Loucy (cell line): Measurements from ENCODE around the gene PBOV1.

Experiments
- H2AFZ ChIP-seq: fragments of 200-600 bp; sonication (generic); 2 replicates; pipeline ENCODE4 v1.6.0; 2016; ENCODE audit warnings: antibody characterized with exemption, mild to moderate bottlenecking, low read length, moderate library complexity
- H3F3A ChIP-seq: fragments of 200-600 bp; 2 replicates; pipeline ENCODE4 v1.6.0; 2016; ENCODE audit warnings: antibody characterized with exemption, low read depth, mild to moderate bottlenecking
- H3K27me3 ChIP-seq: fragments of 200-600 bp; sonication (generic); 2 replicates; pipeline ENCODE4 v1.6.1; 2014; ENCODE audit warnings: low read length, mild to moderate bottlenecking; ENCODE audit not compliant: insufficient read depth, poor library complexity, severe bottlenecking
- H3K36me3 ChIP-seq: fragments of 200-600 bp; sonication (generic); 2 replicates; pipeline ENCODE4 v1.6.1; 2016; ENCODE audit warnings: low read length; ENCODE audit not compliant: insufficient read depth
- H3K4me1 ChIP-seq: fragments of 200-600 bp; sonication (generic); 2 replicates; pipeline ENCODE4 v1.5.1; 2014; ENCODE audit warnings: low read length, mild to moderate bottlenecking; ENCODE audit not compliant: insufficient read depth, poor library complexity, severe bottlenecking
- H3K4me2 ChIP-seq: fragments of 200-600 bp; sonication (generic); 2 replicates; pipeline ENCODE4 v1.6.0; 2014; ENCODE audit warnings: antibody characterized with exemption, low read length, low read depth, mild to moderate bottlenecking; ENCODE audit not compliant: poor library complexity, severe bottlenecking
- H3K4me3 ChIP-seq: fragments of 200-600 bp; sonication (generic); 2 replicates; pipeline ENCODE4 v1.5.1; 2014; ENCODE audit warnings: low read length, mild to moderate bottlenecking, mixed read lengths; ENCODE audit not compliant: poor library complexity, severe bottlenecking
- H3K79me2 ChIP-seq: fragments of 200-600 bp; sonication (generic); 2 replicates; pipeline ENCODE4 v1.6.1; 2014; ENCODE audit warnings: low read length; ENCODE audit not compliant: insufficient read depth
- H3K9ac ChIP-seq: fragments of 200-600 bp; sonication (generic); 2 replicates; pipeline ENCODE4 v1.6.0; 2014; ENCODE audit warnings: mild to moderate bottlenecking, low read depth, low read length, moderate library complexity; ENCODE audit not compliant: poor library complexity, severe bottlenecking
- H3K9me2 ChIP-seq: fragments of 200-600 bp; sonication (generic); replicated peaks from 2 replicates; pipeline ENCODE4 v1.6.1; 2016; ENCODE audit warnings: low read depth, low read length, mixed read lengths
- H3K9me3 ChIP-seq: fragments of 200-600 bp; sonication (generic); 2 replicates; pipeline ENCODE4 v1.6.1; 2014; ENCODE audit warnings: mild to moderate bottlenecking, antibody characterized with exemption, low read length, low read depth; ENCODE audit not compliant: insufficient read depth
- H4K20me1 ChIP-seq: fragments of 200-600 bp; sonication (generic); 2 replicates; pipeline ENCODE4 v1.6.0; 2014; ENCODE audit warnings: antibody characterized with exemption, low read length, mild to moderate bottlenecking; ENCODE audit not compliant: insufficient read depth, poor library complexity, severe bottlenecking
- EZH2phosphoT487 ChIP-seq: fragments of 200-600 bp; IDR thresholded peaks from 2 replicates; pipeline ENCODE4 v1.6.1; 2018; ENCODE audit warnings: antibody characterized with exemption, mild to moderate bottlenecking, moderate library complexity, borderline replicate concordance
- TF ChIP-seq, protein P1 (sequence below): fragments of 200-600 bp; sonication (generic); conservative IDR thresholded peaks from 2 replicates; pipeline ENCODE4 v1.5.1; 2014; ENCODE audit warnings: mild to moderate bottlenecking, antibody characterized with exemption, low read length

Gene PBOV1

DNA sequence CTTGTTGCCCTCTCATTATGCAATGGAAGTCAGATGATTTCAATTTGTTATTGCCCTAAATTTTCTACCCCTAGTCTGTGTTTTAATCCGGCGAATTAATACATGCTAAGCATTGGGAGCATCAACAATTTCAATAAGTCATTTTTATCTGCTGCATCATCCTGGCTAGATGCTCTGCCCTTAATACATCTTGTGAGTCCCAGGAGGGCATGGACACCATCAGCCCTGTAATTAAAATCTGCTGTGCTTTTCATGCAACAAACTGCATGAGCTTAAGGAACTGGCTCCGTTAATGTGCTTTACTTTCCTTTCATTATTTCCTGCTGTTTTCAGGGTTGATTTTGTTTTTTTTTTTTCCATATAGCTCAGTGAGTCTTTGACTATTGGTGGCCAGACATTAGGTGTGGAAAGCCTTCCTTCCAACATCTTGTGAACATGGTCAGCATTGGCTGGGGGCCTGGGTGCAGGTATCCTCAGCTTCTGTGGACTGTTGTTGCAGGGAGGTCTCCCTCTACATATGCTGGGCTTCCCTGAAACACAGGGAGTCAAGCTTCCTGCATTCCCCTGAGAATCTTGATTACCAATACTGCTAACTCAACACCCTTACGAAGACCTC lies 8.5 kb upstream of the PBOV1 start:
- Histone ChIP-seq H3K4me1 (no peaks in the 10 kb centered on the region), H3K9me3 (no peaks in the 10 kb centered on the region), H4K20me1 (no peaks in the 10 kb centered on the region), H3K79me2 (no peaks in the 10 kb centered on the region), H3K9ac (no peak overlapping the region), H3K4me3 (no peak overlapping the region), H3K27me3 (no peaks in the 10 kb centered on the region), H3K36me3 (no peaks in the 10 kb centered on the region), H2AFZ (no peak overlapping the region), H3F3A (no peaks in the 10 kb centered on the region), H3K4me2 (no peak overlapping the region), H3K9me2 (no peaks in the 10 kb centered on the region)
- TF ChIP-seq, protein P1, sequence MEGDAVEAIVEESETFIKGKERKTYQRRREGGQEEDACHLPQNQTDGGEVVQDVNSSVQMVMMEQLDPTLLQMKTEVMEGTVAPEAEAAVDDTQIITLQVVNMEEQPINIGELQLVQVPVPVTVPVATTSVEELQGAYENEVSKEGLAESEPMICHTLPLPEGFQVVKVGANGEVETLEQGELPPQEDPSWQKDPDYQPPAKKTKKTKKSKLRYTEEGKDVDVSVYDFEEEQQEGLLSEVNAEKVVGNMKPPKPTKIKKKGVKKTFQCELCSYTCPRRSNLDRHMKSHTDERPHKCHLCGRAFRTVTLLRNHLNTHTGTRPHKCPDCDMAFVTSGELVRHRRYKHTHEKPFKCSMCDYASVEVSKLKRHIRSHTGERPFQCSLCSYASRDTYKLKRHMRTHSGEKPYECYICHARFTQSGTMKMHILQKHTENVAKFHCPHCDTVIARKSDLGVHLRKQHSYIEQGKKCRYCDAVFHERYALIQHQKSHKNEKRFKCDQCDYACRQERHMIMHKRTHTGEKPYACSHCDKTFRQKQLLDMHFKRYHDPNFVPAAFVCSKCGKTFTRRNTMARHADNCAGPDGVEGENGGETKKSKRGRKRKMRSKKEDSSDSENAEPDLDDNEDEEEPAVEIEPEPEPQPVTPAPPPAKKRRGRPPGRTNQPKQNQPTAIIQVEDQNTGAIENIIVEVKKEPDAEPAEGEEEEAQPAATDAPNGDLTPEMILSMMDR: no peak
- TF ChIP-seq EZH2phosphoT487: no peak

DNA sequence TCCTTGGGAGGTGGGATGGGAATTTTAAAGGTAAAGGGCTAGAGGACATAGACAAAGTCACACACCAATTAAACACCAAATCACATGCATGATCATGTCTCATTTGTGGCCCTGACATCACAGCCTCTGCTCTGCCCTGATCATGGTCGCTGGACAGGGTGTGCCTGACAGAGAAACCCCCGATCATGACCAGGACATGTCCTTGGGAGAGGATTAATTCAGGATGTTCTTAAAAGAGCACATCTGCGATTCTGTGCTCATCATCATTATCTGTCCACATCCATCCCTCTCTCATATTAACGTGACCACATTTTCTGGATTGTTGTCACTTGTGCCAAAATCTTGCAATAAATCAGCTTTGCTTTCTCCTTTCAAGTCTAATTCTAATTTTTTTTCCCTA lies 7.7 kb upstream of the PBOV1 start:
- no peaks in the 10 kb centered on the region for H3K9me3 ChIP-seq
- no peak for TF ChIP-seq EZH2phosphoT487
- TF ChIP-seq, protein P1: no peak
- H3K9ac ChIP-seq: no peak overlapping the region
- no peak overlapping the region for H2AFZ ChIP-seq
- no peaks in the 10 kb centered on the region for H3F3A ChIP-seq
- no peaks in the 10 kb centered on the region for H3K9me2 ChIP-seq
- no peak overlapping the region for H3K4me3 ChIP-seq
- H3K36me3 ChIP-seq: no peaks in the 10 kb centered on the region
- H3K27me3 ChIP-seq: no peaks in the 10 kb centered on the region
- H3K4me1 ChIP-seq: no peaks in the 10 kb centered on the region
- no peaks in the 10 kb centered on the region for H3K79me2 ChIP-seq
- no peak overlapping the region for H3K4me2 ChIP-seq
- H4K20me1 ChIP-seq: no peaks in the 10 kb centered on the region

DNA sequence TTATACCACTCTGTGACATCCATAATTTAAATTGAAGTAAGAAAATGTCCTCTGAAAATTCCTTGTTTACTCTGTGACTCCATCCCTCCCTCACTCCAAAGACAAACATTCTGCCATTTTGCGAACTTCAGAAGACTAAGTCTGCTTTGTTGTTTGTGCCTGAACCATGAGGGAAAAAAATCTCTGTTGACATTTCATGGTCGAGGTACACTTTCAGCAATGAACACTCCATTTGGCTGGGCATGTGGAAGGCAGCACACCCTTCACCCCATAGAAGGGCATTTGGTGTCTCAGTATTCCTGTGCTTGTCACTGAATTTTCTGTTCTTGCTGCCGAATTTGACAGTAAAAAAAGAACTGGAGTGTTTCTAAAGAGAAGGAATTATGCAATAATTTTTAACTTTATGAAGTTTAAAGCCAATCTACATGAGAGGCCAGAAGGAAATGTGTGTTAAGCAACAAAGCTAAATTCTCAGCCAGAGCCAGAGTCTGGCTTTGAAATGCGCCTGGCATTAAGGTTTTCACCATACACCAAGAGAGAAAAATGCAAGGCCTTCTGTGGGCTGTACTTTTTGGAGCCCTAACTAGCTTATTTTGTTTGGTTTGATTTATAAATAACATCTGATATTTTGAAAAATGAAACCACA lies 4.7 kb upstream of the PBOV1 start:
- Histone ChIP-seq H3K36me3 (no peaks in the 10 kb centered on the region), H3K79me2 (no peaks in the 10 kb centered on the region), H3K4me1 (no peaks in the 10 kb centered on the region), H3K4me3 (no peak overlapping the region), H3K9me3 (no peaks in the 10 kb centered on the region), H3F3A (no peaks in the 10 kb centered on the region), H2AFZ (no peak overlapping the region), H4K20me1 (no peaks in the 10 kb centered on the region), H3K4me2 (no peak overlapping the region), H3K9ac (no peak overlapping the region), H3K9me2 (no peaks in the 10 kb centered on the region), H3K27me3 (no peaks in the 10 kb centered on the region)
- TF ChIP-seq, protein P1: no peak
- TF ChIP-seq EZH2phosphoT487: no peak
